GM21447 (cell line): ENCODE measurements around the gene CALU.

Experiments
- ATAC-seq: cut with Tn5 transposase; IDR thresholded peaks from one replicate; pipeline ENCODE4 v1.9.1; 2021; ENCODE audit not compliant: unreplicated experiment

The CALU gene

GRCh38 chr7:128739048-128739962 lies at the start of gene CALU:
TSS of gene CALU (plus strand) at chr7:128739359. CDS start at chr7:128748584, 9,225 bp downstream.
- ATAC-seq = peak; percentile 97

GRCh38 chr7:128691227-128691626 lies 47.9 kb upstream of the CALU start:
- ATAC-seq = no peak

- no peak for ATAC-seq
Measured at GRCh38 chr7:128692623-128693270, 46.4 kb upstream of the CALU start.

GRCh38 chr7:128693373-128694015 lies 45.7 kb upstream of the CALU start:
- ATAC-seq = no peak

GRCh38 chr7:128694738-128695137 lies 44.4 kb upstream of the CALU start:
- no peak for ATAC-seq

GRCh38 chr7:128697302-128697905 lies 41.8 kb upstream of the CALU start:
- peak; percentile 53 for ATAC-seq

- ATAC-seq = no peak
Measured at GRCh38 chr7:128699196-128699712, 39.9 kb upstream of the CALU start.

- no peak for ATAC-seq
Measured at GRCh38 chr7:128699895-128700294, 39.3 kb upstream of the CALU start.

GRCh38 chr7:128701062-128701785 lies 37.9 kb upstream of the CALU start:
- no peak for ATAC-seq

- ATAC-seq = no peak
Measured at GRCh38 chr7:128703609-128704241, 35.4 kb upstream of the CALU start.

- ATAC-seq = no peak
Measured at GRCh38 chr7:128705891-128706333, 33.2 kb upstream of the CALU start.

- ATAC-seq = no peak
Measured at GRCh38 chr7:128707752-128708151, 31.4 kb upstream of the CALU start.

GRCh38 chr7:128708235-128708634 lies 30.9 kb upstream of the CALU start:
- ATAC-seq = no peak

GRCh38 chr7:128708824-128709223 lies 30.3 kb upstream of the CALU start:
- no peak for ATAC-seq

- no peak for ATAC-seq
Measured at GRCh38 chr7:128710481-128710880, 28.7 kb upstream of the CALU start.

GRCh38 chr7:128713794-128714193 lies 25.4 kb upstream of the CALU start:
- ATAC-seq = no peak

GRCh38 chr7:128714701-128715495 lies 24.3 kb upstream of the CALU start:
- ATAC-seq = no peak

GRCh38 chr7:128718967-128719642 lies 20.1 kb upstream of the CALU start:
- no peak for ATAC-seq

- no peak for ATAC-seq
Measured at GRCh38 chr7:128721376-128721775, 17.8 kb upstream of the CALU start.
